H1 (cell line): Measurements from ENCODE around the gene SPON2. TPM values are rescaled to one million over a fixed set of nuclear protein-coding genes. Genes with fewer than 3 reads are reported as not detected.

ENCODE experiments used
- CTCF ChIA-PET: fragments of 300-600 bp; sonication (Branson Sonifier 250); formaldehyde crosslinking; loops from one replicate; lab custom pipeline; 2021; ENCODE audit not compliant: partially characterized antibody; lab: Charles Lee
- POLR2A ChIA-PET: fragments of 300-600 bp; sonication (Branson Sonifier 250); formaldehyde crosslinking; loops from one replicate; lab custom pipeline; 2021; ENCODE audit warnings: inconsistent platforms; ENCODE audit not compliant: partially characterized antibody; lab: Charles Lee
- DNase-seq, 2 experiments: peaks; one replicate each; pipeline versions ENCODE4 v3.0.0 to v3.0.0-alpha.2; 2010 to 2022; ENCODE audit warnings: low spot score in 2 of 2, low read depth in 1 of 2, mixed read lengths in 1 of 2
- FAIRE-seq: peaks from 2 replicates; lab custom pipeline; 2011; peaks lifted over from hg19 to GRCh38; lab: Jason Lieb, UNC
- H2AFZ ChIP-seq: 2 replicates; pipeline ENCODE4 v1.8.1; 2012; ENCODE audit warnings: low read length, inconsistent platforms
- H2AK5ac ChIP-seq: 2 replicates; pipeline ENCODE4 v1.6.1; 2013; ENCODE audit warnings: low read depth, low read length
- H2BK120ac ChIP-seq: replicated peaks from 2 replicates; pipeline ENCODE3; 2013; ENCODE audit warnings: low read depth, low read length, inconsistent platforms
- H2BK12ac ChIP-seq: 2 replicates; pipeline ENCODE4 v1.6.1; 2013; ENCODE audit warnings: low read depth, low read length
- H2BK15ac ChIP-seq: 2 replicates; pipeline ENCODE4 v1.6.1; 2013; ENCODE audit warnings: low read length
- H2BK20ac ChIP-seq: 2 replicates; pipeline ENCODE4 v1.6.1; 2013; ENCODE audit warnings: low read length
- H2BK5ac ChIP-seq: 2 replicates; pipeline ENCODE4 v1.6.1; 2013; ENCODE audit warnings: low read depth, low read length
- H3K14ac ChIP-seq: 2 replicates; pipeline ENCODE4 v1.6.1; 2013; ENCODE audit warnings: inconsistent platforms; ENCODE audit not compliant: insufficient read length
- H3K18ac ChIP-seq: 2 replicates; pipeline ENCODE4 v1.6.1; 2013; ENCODE audit warnings: low read length; ENCODE audit errors: extremely low read depth
- H3K23ac ChIP-seq: 2 replicates; pipeline ENCODE4 v1.6.1; 2013; ENCODE audit warnings: inconsistent platforms; ENCODE audit not compliant: insufficient read length
- H3K23me2 ChIP-seq: 2 replicates; pipeline ENCODE4 v1.6.1; 2013; ENCODE audit warnings: low read depth, low read length
- H3K27ac ChIP-seq: 2 replicates; pipeline ENCODE4 v1.6.1; 2011; ENCODE audit warnings: low read depth, low read length, inconsistent platforms
- H3K27me3 ChIP-seq, 4 experiments: replicated peaks in 1 of 4; 1 replicate in 1 of 4; 2 replicates in 3 of 4; pipeline versions ENCODE4 v1.6.1 to v1.8.1; 2011 to 2013; ENCODE audit warnings: low read length in 3 of 4, mild to moderate bottlenecking in 3 of 4, inconsistent platforms in 2 of 4, mixed read lengths in 2 of 4, moderate library complexity in 1 of 4; ENCODE audit not compliant: control insufficient read depth in 3 of 4, insufficient read depth in 3 of 4; ENCODE audit errors: extremely low read depth in 1 of 4
- H3K36me3 ChIP-seq, 4 experiments: 2 replicates each; pipeline versions ENCODE4 v1.6.1 to v1.8.1; 2011 to 2013; ENCODE audit warnings: mild to moderate bottlenecking in 4 of 4, low read length in 3 of 4, moderate library complexity in 2 of 4, control low read depth in 1 of 4, inconsistent platforms in 1 of 4; ENCODE audit not compliant: insufficient read depth in 4 of 4, control insufficient read depth in 2 of 4
- H3K4ac ChIP-seq: replicated peaks from 2 replicates; pipeline ENCODE3; 2013; ENCODE audit warnings: low read length, low read depth, mixed read lengths, inconsistent platforms; ENCODE audit not compliant: insufficient read length
- H3K4me1 ChIP-seq, 4 experiments: replicated peaks in 1 of 4; 1 replicate in 1 of 4; 2 replicates in 3 of 4; pipeline versions ENCODE4 v1.6.1 to v1.8.1; 2011 to 2013; ENCODE audit warnings: low read length in 3 of 4, inconsistent platforms in 2 of 4, mixed read lengths in 1 of 4; ENCODE audit not compliant: insufficient read depth in 4 of 4, control insufficient read depth in 3 of 4
- H3K4me2 ChIP-seq, 2 experiments: 2 replicates each; pipeline versions ENCODE4 v1.6.1 to v1.8.1; 2011 to 2013; ENCODE audit warnings: low read depth in 2 of 2, low read length in 2 of 2, control low read depth in 1 of 2, inconsistent platforms in 1 of 2, mild to moderate bottlenecking in 1 of 2; ENCODE audit not compliant: insufficient read depth in 1 of 2
- H3K4me3 ChIP-seq, 4 experiments: fragments of 200-600, 300-600 bp in 1 of 4; sonication (generic), shearing (Covaris generic), sonication (Bioruptor Twin) in 1 of 4; 2 replicates each; pipeline versions ENCODE4 v1.5.1 to v1.8.1; 2011 to 2016; ENCODE audit warnings: low read length in 4 of 4, low read depth in 3 of 4, control low read depth in 2 of 4, inconsistent platforms in 2 of 4, mild to moderate bottlenecking in 2 of 4, mixed read lengths in 1 of 4, moderate library complexity in 1 of 4; ENCODE audit not compliant: insufficient read depth in 2 of 4; ENCODE audit errors: extremely low read depth in 1 of 4
- H3K56ac ChIP-seq: replicated peaks from 2 replicates; pipeline ENCODE3; 2013; ENCODE audit warnings: low read depth, mild to moderate bottlenecking, mixed read lengths, low read length, inconsistent platforms; ENCODE audit not compliant: insufficient read length
- H3K79me1 ChIP-seq: 2 replicates; pipeline ENCODE4 v1.6.1; 2013; ENCODE audit warnings: low read depth, low read length, control low read depth
- H3K79me2 ChIP-seq, 2 experiments: 2 replicates each; pipeline versions ENCODE4 v1.6.1 to v1.8.1; 2012 to 2013; ENCODE audit warnings: low read length in 2 of 2, mild to moderate bottlenecking in 2 of 2, inconsistent platforms in 1 of 2; ENCODE audit not compliant: insufficient read depth in 2 of 2, control insufficient read depth in 1 of 2
- H3K9ac ChIP-seq, 4 experiments: replicated peaks in 1 of 4; 1 replicate in 1 of 4; 2 replicates in 3 of 4; pipeline versions ENCODE4 v1.6.1 to v1.8.1; 2011 to 2013; ENCODE audit warnings: low read depth in 3 of 4, low read length in 3 of 4, control low read depth in 2 of 4, mild to moderate bottlenecking in 2 of 4, moderate library complexity in 2 of 4, inconsistent platforms in 1 of 4; ENCODE audit errors: extremely low read depth in 1 of 4
- H3K9me3 ChIP-seq, 2 experiments: 2 replicates each; pipeline versions ENCODE4 v1.6.1 to v1.8.1; 2012 to 2013; ENCODE audit warnings: mild to moderate bottlenecking in 2 of 2, moderate library complexity in 2 of 2, control low read depth in 1 of 2, inconsistent platforms in 1 of 2, low read depth in 1 of 2, low read length in 1 of 2, mixed read lengths in 1 of 2; ENCODE audit not compliant: insufficient read depth in 2 of 2
- H4K20me1 ChIP-seq, 2 experiments: replicated peaks in 1 of 2; 2 replicates each; pipeline versions ENCODE3 to v1.8.1; 2011 to 2013; ENCODE audit warnings: inconsistent platforms in 2 of 2, low read length in 2 of 2, mild to moderate bottlenecking in 1 of 2; ENCODE audit not compliant: insufficient read depth in 2 of 2, control insufficient read depth in 1 of 2
- H4K5ac ChIP-seq: 2 replicates; pipeline ENCODE4 v1.6.1; 2013; ENCODE audit warnings: low read length, low read depth, mixed read lengths, inconsistent platforms; ENCODE audit not compliant: insufficient read length
- H4K8ac ChIP-seq: 2 replicates; pipeline ENCODE4 v1.8.0; 2013; ENCODE audit warnings: mild to moderate bottlenecking, moderate library complexity, low read length, inconsistent platforms; ENCODE audit not compliant: insufficient read depth; ENCODE audit errors: extremely low read depth
- H4K91ac ChIP-seq: replicated peaks from 2 replicates; pipeline ENCODE3; 2013; ENCODE audit warnings: low read length, mixed read lengths, inconsistent platforms; ENCODE audit not compliant: insufficient read length
- BCL11A ChIP-seq, 2 experiments: IDR thresholded peaks; one replicate each; pipeline ENCODE4 v1.6.1; 2011; ENCODE audit warnings: low read depth in 2 of 2, low read length in 2 of 2, mild to moderate bottlenecking in 2 of 2
- BRCA1 ChIP-seq: IDR thresholded peaks from 2 replicates; pipeline ENCODE4 v1.6.1; 2012; ENCODE audit warnings: low read depth, low read length, improper control_type of control experiment
- CTBP2 ChIP-seq: IDR thresholded peaks from 2 replicates; pipeline ENCODE4 v1.7.0; 2011; ENCODE audit warnings: borderline replicate concordance, mild to moderate bottlenecking, moderate library complexity, mixed read lengths, low read length; ENCODE audit not compliant: insufficient read depth, insufficient read length
- KDM1A ChIP-seq: fragments of 200-600, 300-600 bp; sonication (generic); IDR thresholded peaks from 2 replicates; pipeline ENCODE4 v1.7.1; 2016; ENCODE audit warnings: mild to moderate bottlenecking, low read length, borderline replicate concordance
- NANOG ChIP-seq: IDR thresholded peaks from 2 replicates; pipeline ENCODE4 v1.6.1; 2011; ENCODE audit warnings: low read length, low read depth, mild to moderate bottlenecking, inconsistent platforms; ENCODE audit not compliant: insufficient read depth, poor library complexity, severe bottlenecking
- SIN3A ChIP-seq, 2 experiments: IDR thresholded peaks in 1 of 2; conservative IDR thresholded peaks in 1 of 2; 2 replicates each; pipeline ENCODE4 v1.6.1; 2011 to 2012; ENCODE audit warnings: low read length in 2 of 2, improper control_type of control experiment in 1 of 2, low read depth in 1 of 2, mild to moderate bottlenecking in 1 of 2
- SP4 ChIP-seq: IDR thresholded peaks from 2 replicates; pipeline ENCODE4 v1.6.1; 2012; ENCODE audit warnings: low read length, inconsistent platforms
- WGBS, 2 experiments: shearing (Covaris generic) in 1 of 2; methylation state at CpG; one replicate each; pipeline versions ENCODE4 v1.1.6 to v1.1.7; 2013 to 2015; ENCODE audit warnings: low lambda C conversion rate in 2 of 2, mixed read lengths in 2 of 2, inconsistent platforms in 1 of 2, low coverage in 1 of 2, missing lambda C conversion rate in 1 of 2; ENCODE audit not compliant: insufficient replicate concordance in 2 of 2, insufficient coverage in 1 of 2, insufficient read length in 1 of 2; ENCODE audit errors: extremely low coverage in 1 of 2, missing lambda C conversion rate in 1 of 2; 5-methylcytosine and 5-hydroxymethylcytosine counted together
- polyA plus RNA-seq, 7 experiments: library from polyadenylated mRNA; depleted of rRNA in 3 of 7; stranded (reverse) in 5 of 7; unstranded in 2 of 7; fragments of >200 nt in 5 of 7; fragments of 200-250 nt in 2 of 7; gene quantifications; 1 replicate in 5 of 7; 2 replicates in 1 of 7; 4 replicates in 1 of 7; pipeline versions ENCODE4 v1.2.1 to v1.2.3, GENCODE V29; 2011 to 2013; ENCODE audit warnings: missing spikeins in 2 of 7, mixed read lengths in 2 of 7
- total RNA-seq: library from RNA; stranded (reverse); fragmentation: NEBNext Ultra II Directional; extraction: Animal tissue kit (Norgen Biotek cat#: 25700); gene quantifications from 2 replicates; pipeline ENCODE4 v1.2.1, GENCODE V29; 2021

Gene SPON2
- total and polyA plus RNA-seq, 2 of the 8 experiments (the other 6 are each of a cell fraction or from before 2014, with no cell fraction given), result 2.8 to 3.2 TPM

GRCh38 chr4:1219566-1219950, 47.2 kb upstream of the SPON2 start:
- Histone ChIP-seq H3K36me3 (peaks cover 11 to 35% (median 18%) of the 10 kb centered on the region in 4 experiments; a peak in 7 of 8 replicates), H3K23me2 (no peaks in the 10 kb centered on the region), H2AK5ac (no peak overlapping the region), H4K91ac (no peak overlapping the region), H3K27ac (no peak overlapping the region), H3K4me3 (no peak overlapping the region), H3K14ac (no peak overlapping the region), H4K5ac (no peak overlapping the region), H3K79me2 (no peaks in the 10 kb centered on the region), H3K9me3 (no peaks in the 10 kb centered on the region), H2BK120ac (no peak overlapping the region), H3K27me3 (no peaks in the 10 kb centered on the region), H2BK20ac (no peak overlapping the region), H2AFZ (no peak overlapping the region), H3K23ac (no peak overlapping the region), H2BK15ac (no peak overlapping the region), H4K20me1 (peaks cover 6 to 24% of the 10 kb centered on the region in 2 experiments), H2BK12ac (no peak overlapping the region), H3K56ac (no peak overlapping the region), H4K8ac (no peak overlapping the region), H2BK5ac (no peak overlapping the region), H3K4me2 (no peak overlapping the region), H3K18ac (no peak overlapping the region), H3K79me1 (peaks cover 6% of the 10 kb centered on the region), H3K4me1 (no peaks in the 10 kb centered on the region), H3K4ac (no peak overlapping the region), H3K9ac (no peak overlapping the region)
- no peak for TF ChIP-seq KDM1A
- no peak for TF ChIP-seq BRCA1
- TF ChIP-seq CTBP2, result no peak
- TF ChIP-seq NANOG, result no peak
- TF ChIP-seq SP4, result no peak
- no peak for TF ChIP-seq SIN3A (conservative IDR thresholded peaks at IDR 0.05 in 1 of 2, IDR thresholded peaks at IDR 0.05 in 1 of 2; ENCODE audit: low read depth in 1 of 2, low read length in 2 of 2)
- no peak for TF ChIP-seq BCL11A (IDR thresholded peaks at IDR 0.05; ENCODE audit: low read depth in 2 of 2, low read length in 2 of 2)
- no peak for DNase-seq
- CTCF ChIA-PET, result interaction anchor here (1.1 kb wide), 1 partner anchor 61 kb away, joined by 3 read pairs; no protein-coding TSS in a partner anchor
- FAIRE-seq, result no peak
- 89% methylated on average over 7 of the region's 7 CpGs; no CpG with 5 or more reads in 1 of the 2 experiments for WGBS, 2 experiments
- POLR2A ChIA-PET, result no interaction called here
